A549 (cell line): Measurements from ENCODE around the gene WNT6.

Experiments
- BHLHE40 ChIP-seq: IDR thresholded peaks from 2 replicates; pipeline ENCODE4 v1.6.1; 2012; ENCODE audit warnings: low read depth, low read length, inconsistent platforms
- CTCF ChIP-seq: fragments of >200 bp; sonication (Bioruptor Twin); formaldehyde crosslinking; IDR thresholded peaks from 3 replicates; pipeline ENCODE4 v1.5.1; 2016
- ELK1 ChIP-seq: fragments of 150-350 bp; IDR thresholded peaks from 2 replicates; pipeline ENCODE4 v1.6.1; 2014; ENCODE audit warnings: low read depth, mild to moderate bottlenecking, low read length
- HMGXB4 ChIP-seq: fragments of 250-450 bp; sonication (Bioruptor Pico); IDR thresholded peaks from 2 replicates; pipeline ENCODE4 v1.5.0; 2021; ENCODE audit warnings: mild to moderate bottlenecking, moderate library complexity, borderline replicate concordance
- JUNB ChIP-seq: fragments of >200 bp; sonication (Bioruptor Twin); formaldehyde crosslinking; IDR thresholded peaks from 2 replicates; pipeline ENCODE4 v1.6.1; 2016
- POLR2A ChIP-seq: IDR thresholded peaks from 2 replicates; pipeline ENCODE4 v1.6.1; 2012; ENCODE audit warnings: mild to moderate bottlenecking, low read length
- RAD21 ChIP-seq, 2 experiments: fragments of >200 bp in 1 of 2; sonication (Bioruptor Twin) in 1 of 2; formaldehyde crosslinking in 1 of 2; IDR thresholded peaks in 1 of 2; conservative IDR thresholded peaks in 1 of 2; 2 replicates in 1 of 2; 3 replicates in 1 of 2; pipeline ENCODE4 v1.6.1; 2012 to 2018; ENCODE audit warnings: inconsistent platforms in 1 of 2
- REST ChIP-seq: fragments of 200-600 bp; sonication (generic); IDR thresholded peaks from 2 replicates; pipeline ENCODE4 v1.6.1; 2016; ENCODE audit warnings: antibody characterized with exemption, mild to moderate bottlenecking, moderate library complexity
- SREBF2 ChIP-seq: fragments of 450-650 bp; IDR thresholded peaks from 2 replicates; pipeline ENCODE4 v1.6.1; 2014; ENCODE audit warnings: mild to moderate bottlenecking, moderate library complexity
- TP53 ChIP-seq: fragments of 250-450 bp; sonication (Bioruptor Pico); IDR thresholded peaks from 2 replicates; pipeline ENCODE4 v1.5.0; 2021; ENCODE audit warnings: mild to moderate bottlenecking, moderate library complexity
- ZSCAN20 ChIP-seq: fragments of 250-450 bp; sonication (Bioruptor Pico); IDR thresholded peaks from 2 replicates; pipeline ENCODE4 v1.8.0; 2022; ENCODE audit warnings: mild to moderate bottlenecking, moderate library complexity

- TF ChIP-seq CTCF (no peak), ZSCAN20 (CRISPR knock-in tag) (no peak), RAD21 (conservative IDR thresholded peaks at IDR 0.05 in 1 of 2, IDR thresholded peaks at IDR 0.05 in 1 of 2) (no peak), REST (no peak), POLR2A (no peak), ELK1 (no peak), BHLHE40 (no peak), TP53 (CRISPR knock-in tag) (no peak), HMGXB4 (CRISPR knock-in tag) (no peak), SREBF2 (no peak), JUNB (no peak)
Measured at GRCh38 chr2:218881744-218882460, 22.3 kb downstream of the WNT6 start.
